K562 (cell line): ENCODE measurements around the gene RAD50. TPM values are rescaled to one million over a fixed set of nuclear protein-coding genes. Genes with fewer than 3 reads are reported as not detected.

Experiments
- ATAC-seq: fragments of 200-7000 bp; cut with Tn5 transposase; 3 replicates; pipeline ENCODE4 v1.9.1; 2020; ENCODE audit warnings: moderate library complexity
- BruUV-seq: library from RNA; stranded (reverse); fragments of 400-500 nt; replicated peaks from 2 replicates; lab custom pipeline; 2021; lab: Mats Ljungman, UMichigan
- CTCF ChIA-PET: fragments of 300-600 bp; formaldehyde crosslinking; extraction: SDS; loops from one replicate; lab custom pipeline; 2021; ENCODE audit warnings: low intra/inter-chr PET ratio; lab: Yijun Ruan, JAX
- POLR2A ChIA-PET: fragments of 300-600, 350-650 bp; sonication (Branson Sonifier 250); formaldehyde crosslinking; extraction: SDS; loops from one replicate; lab custom pipeline; 2021; ENCODE audit warnings: antibody characterized with exemption, inconsistent platforms; lab: Yijun Ruan, JAX
- DNase-seq, 4 experiments: peaks; one replicate each; pipeline versions ENCODE4 v3.0.0 to v3.0.0-alpha.2; 2011 to 2018; ENCODE audit warnings: low spot score in 3 of 4, mixed read lengths in 3 of 4; ENCODE audit errors: extremely low read depth in 1 of 4
- FAIRE-seq: peaks from 2 replicates; lab custom pipeline; 2011; peaks lifted over from hg19 to GRCh38; lab: Jason Lieb, UNC
- H2AFZ ChIP-seq: 2 replicates; pipeline ENCODE4 v1.6.0; 2011; ENCODE audit warnings: low read depth, low read length, control low read depth, inconsistent platforms
- H3K27ac ChIP-seq: fragments of 200-600 bp; 3 replicates; pipeline ENCODE4 v1.8.0; 2011; ENCODE audit warnings: low read depth, mild to moderate bottlenecking, control low read depth, inconsistent platforms, low read length, moderate library complexity, mixed read lengths; ENCODE audit errors: extremely low read depth
- H3K27me3 ChIP-seq, 2 experiments: fragments of 300-600 bp in 1 of 2; 2 replicates in 1 of 2; 3 replicates in 1 of 2; pipeline versions ENCODE4 v1.6.0 to v1.8.0; 2011; ENCODE audit warnings: inconsistent platforms in 2 of 2, low read length in 2 of 2, mild to moderate bottlenecking in 1 of 2, mixed read lengths in 1 of 2, moderate library complexity in 1 of 2; ENCODE audit not compliant: control insufficient read depth in 2 of 2, insufficient read depth in 2 of 2
- H3K36me3 ChIP-seq: fragments of 300-600 bp; 3 replicates; pipeline ENCODE4 v1.8.0; 2011; ENCODE audit warnings: mild to moderate bottlenecking, low read length, inconsistent platforms; ENCODE audit not compliant: control insufficient read depth, insufficient read depth
- H3K4me1 ChIP-seq, 2 experiments: fragments of 200-600 bp in 1 of 2; replicated peaks in 1 of 2; 2 replicates in 1 of 2; 3 replicates in 1 of 2; pipeline versions ENCODE4 v1.5.1 to v1.8.0; 2011; ENCODE audit warnings: inconsistent platforms in 2 of 2, low read length in 2 of 2, mild to moderate bottlenecking in 1 of 2, mixed read lengths in 1 of 2, moderate library complexity in 1 of 2; ENCODE audit not compliant: control insufficient read depth in 2 of 2, insufficient read depth in 2 of 2
- H3K4me2 ChIP-seq: 2 replicates; pipeline ENCODE4 v1.6.1; 2011; ENCODE audit warnings: low read length, control low read depth, inconsistent platforms, mixed read lengths; ENCODE audit not compliant: insufficient read depth
- H3K4me3 ChIP-seq: fragments of 200-600 bp; sonication (generic), shearing (Covaris generic); 2 replicates; pipeline ENCODE4 v1.5.1; 2016; ENCODE audit warnings: control low read depth, inconsistent platforms
- H3K79me2 ChIP-seq: fragments of 200-600 bp; 3 replicates; pipeline ENCODE4 v1.8.0; 2011; ENCODE audit warnings: low read length, inconsistent platforms; ENCODE audit not compliant: control insufficient read depth, insufficient read depth
- H3K9ac ChIP-seq, 2 experiments: 2 replicates each; pipeline versions ENCODE4 v1.6.0 to v1.6.1; 2011; ENCODE audit warnings: low read depth in 2 of 2, low read length in 2 of 2, control low read depth in 1 of 2, inconsistent platforms in 1 of 2, mild to moderate bottlenecking in 1 of 2, mixed read lengths in 1 of 2; ENCODE audit not compliant: insufficient read depth in 1 of 2
- H3K9me1 ChIP-seq: one replicate; pipeline ENCODE4 v1.6.0; 2011; ENCODE audit warnings: inconsistent platforms, mild to moderate bottlenecking, low read length, moderate library complexity; ENCODE audit not compliant: control insufficient read depth, insufficient read depth
- H3K9me3 ChIP-seq: replicated peaks from 2 replicates; pipeline ENCODE4 v1.5.1; 2011; ENCODE audit warnings: low read depth, low read length, inconsistent platforms; ENCODE audit not compliant: control insufficient read depth, insufficient read depth
- H4K20me1 ChIP-seq: replicated peaks from 2 replicates; pipeline ENCODE4 v1.6.1; 2011; ENCODE audit warnings: low read length, inconsistent platforms, mixed read lengths; ENCODE audit not compliant: control insufficient read depth, insufficient read depth
- CBFA2T3 ChIP-seq: fragments of 450-650 bp; IDR thresholded peaks from 2 replicates; pipeline ENCODE4 v1.6.1; 2017
- CHD2 ChIP-seq: IDR thresholded peaks from 2 replicates; pipeline ENCODE4 v1.6.1; 2011; ENCODE audit warnings: low read depth, low read length
- COPS2 ChIP-seq: fragments of 450-650 bp; conservative IDR thresholded peaks from 2 replicates; pipeline ENCODE4 v1.6.1; 2016; ENCODE audit warnings: mild to moderate bottlenecking, moderate library complexity
- ETV5 ChIP-seq: sonication (generic); formaldehyde crosslinking; IDR thresholded peaks from 2 replicates; pipeline ENCODE4 v1.4.0; 2020; ENCODE audit warnings: low read depth, mild to moderate bottlenecking, missing genetic modification reagents
- HDAC1 ChIP-seq, 2 experiments: fragments of 450-650 bp; IDR thresholded peaks; 2 replicates each; pipeline ENCODE4 v1.6.1; 2016 to 2017; ENCODE audit warnings: inconsistent platforms in 1 of 2, mild to moderate bottlenecking in 1 of 2, moderate library complexity in 1 of 2
- HLTF ChIP-seq: fragments of 450-650 bp; IDR thresholded peaks from 2 replicates; pipeline ENCODE4 v1.6.1; 2016
- NR0B1 ChIP-seq: fragments of 450-650 bp; IDR thresholded peaks from one replicate; pipeline ENCODE4 v1.6.1; 2018; ENCODE audit warnings: mild to moderate bottlenecking, moderate library complexity; ENCODE audit not compliant: partially characterized antibody
- POLR2AphosphoS5 ChIP-seq: IDR thresholded peaks from 2 replicates; pipeline ENCODE4 v1.6.1; 2011; ENCODE audit warnings: mild to moderate bottlenecking, low read depth, low read length, moderate library complexity; ENCODE audit not compliant: control insufficient read depth, insufficient read depth
- RUNX1 ChIP-seq: sonication (generic); IDR thresholded peaks from 2 replicates; pipeline ENCODE4 v1.6.1; 2016; ENCODE audit warnings: antibody characterized with exemption, low read depth
- SIN3A ChIP-seq, 2 experiments: fragments of 150-350 bp in 1 of 2; IDR thresholded peaks; 2 replicates each; pipeline ENCODE4 v1.6.1; 2011 to 2016; ENCODE audit warnings: borderline replicate concordance in 2 of 2, low read depth in 2 of 2, low read length in 2 of 2, mild to moderate bottlenecking in 2 of 2, moderate library complexity in 2 of 2; ENCODE audit not compliant: control insufficient read depth in 1 of 2
- SMARCA5 ChIP-seq: fragments of 450-650 bp; IDR thresholded peaks from 2 replicates; pipeline ENCODE4 v1.6.1; 2016
- SPI1 ChIP-seq: IDR thresholded peaks from 2 replicates; pipeline ENCODE4 v1.6.1; 2011; ENCODE audit warnings: low read depth, low read length, control low read depth, borderline replicate concordance
- TAF7 ChIP-seq: fragments of 450-650 bp; IDR thresholded peaks from 2 replicates; pipeline ENCODE4 v1.6.1; 2016; ENCODE audit warnings: missing genetic modification characterization, missing compliant biosample characterization
- ZNF431 ChIP-seq: sonication (generic); formaldehyde crosslinking; IDR thresholded peaks from 2 replicates; pipeline ENCODE4 v1.8.0; 2022; ENCODE audit warnings: mild to moderate bottlenecking, missing genetic modification reagents
- ZNF644 ChIP-seq: fragments of 200-800 bp; sonication (Bioruptor generic); IDR thresholded peaks from 2 replicates; pipeline ENCODE4 v1.6.1; 2016; ENCODE audit warnings: low read depth, missing genetic modification characterization, missing compliant biosample characterization
- ZNF717 ChIP-seq: fragments of 250-450 bp; sonication (Bioruptor Pico); IDR thresholded peaks from 2 replicates; pipeline ENCODE4 v1.5.0; 2021
- ZNF780A ChIP-seq: fragments of 250-450 bp; sonication (Bioruptor Pico); IDR thresholded peaks from 2 replicates; pipeline ENCODE4 v1.5.0; 2021; ENCODE audit warnings: mild to moderate bottlenecking
- WGBS: fragments of 100-300 bp; shearing (Covaris generic); methylation state at CpG from one replicate; pipeline ENCODE4 v1.1.6; 2016; ENCODE audit warnings: low coverage, mixed read lengths; ENCODE audit not compliant: insufficient coverage; ENCODE audit errors: missing lambda C conversion rate; 5-methylcytosine and 5-hydroxymethylcytosine counted together
- in situ Hi-C: fragments of 300-500 bp; cut with MboI; formaldehyde crosslinking; loops from 4 replicates; pipeline ENCODE4 v1.15.0; 2018; ENCODE audit warnings: inconsistent platforms, mixed read lengths
- intact Hi-C: fragments of 100-400 bp; cut with micrococcal nuclease; formaldehyde crosslinking; loops from 2 replicates; pipeline ENCODE4 v1.14.2; 2022
- polyA plus RNA-seq, 8 experiments: library from polyadenylated mRNA; depleted of rRNA in 4 of 8; stranded (reverse) in 5 of 8; unstranded in 3 of 8; fragments of >200 nt; fragmentation: Nextera tagmentation in 2 of 8; fragmentation: Illumina TruSeq in 1 of 8; extraction: Ambion mirVana in 2 of 8; extraction: Trizol in 1 of 8; gene quantifications; 2 replicates each; pipeline versions ENCODE4 v1.2.1 to v1.2.3, GENCODE V29; 2011 to 2014; ENCODE audit warnings: inconsistent platforms in 1 of 8, missing spikeins in 1 of 8
- total RNA-seq, 7 experiments: library from RNA; depleted of rRNA in 6 of 7; stranded (reverse); fragments of >200 nt in 6 of 7; fragmentation: Illumina TruSeq in 2 of 7; extraction: Trizol in 2 of 7; gene quantifications; 2 replicates each; pipeline versions ENCODE4 v1.2.1 to v1.2.3, GENCODE V29; 2011 to 2021; ENCODE audit warnings: low replicate concordance in 1 of 7
- TF ChIP-seq, protein P1 (sequence below): sonication (generic); formaldehyde crosslinking; IDR thresholded peaks from 2 replicates; pipeline ENCODE4 v1.8.1; 2023; ENCODE audit warnings: mild to moderate bottlenecking, missing genetic modification reagents
- TF ChIP-seq, protein P2 (sequence below): fragments of 250-450 bp; sonication (Bioruptor Pico); IDR thresholded peaks from 2 replicates; pipeline ENCODE4 v1.5.0; 2021; ENCODE audit warnings: mild to moderate bottlenecking, moderate library complexity

RAD50 gene
- total and polyA plus RNA-seq, 9 of the 15 experiments (the other 6 are each of a cell fraction or from before 2014, with no cell fraction given) = 15.3 to 74.2 (median 44.1) TPM

DNA sequence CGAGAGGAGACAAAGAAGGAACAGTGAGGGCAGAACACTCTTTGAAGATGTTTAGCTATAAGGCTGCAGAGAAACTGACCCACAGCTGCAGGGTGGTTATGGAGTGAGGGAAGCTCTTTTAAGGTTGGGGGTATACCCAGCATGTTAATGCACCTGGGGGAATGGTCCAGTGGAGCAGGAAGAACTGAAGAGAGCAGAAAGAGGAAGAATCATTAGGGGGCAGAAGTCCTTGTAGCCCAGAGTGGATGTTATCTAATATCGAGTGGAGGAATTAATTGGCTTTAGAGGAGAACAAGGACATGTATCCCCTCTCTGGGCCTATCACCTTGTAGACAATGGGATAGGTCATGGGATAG lies 124.7 kb downstream of the RAD50 start:
- Histone ChIP-seq H3K4me1 (peaks cover 7 to 39% of the 10 kb centered on the region in 2 experiments), H3K79me2 (no peaks in the 10 kb centered on the region), H3K36me3 (no peaks in the 10 kb centered on the region), H3K9ac (no peak overlapping the region), H3K4me2 (no peak overlapping the region), H3K27me3 (no peaks in the 10 kb centered on the region), H3K4me3 (no peak overlapping the region), H3K9me3 (no peaks in the 10 kb centered on the region), H3K27ac (no peak overlapping the region), H4K20me1 (no peaks in the 10 kb centered on the region), H2AFZ (peak overlapping the region; percentile 56), H3K9me1 (no peaks in the 10 kb centered on the region)
- in situ Hi-C loops = no loop called here
- BruUV-seq = no TSS peak
- ChIA-PET CTCF (no interaction called here), POLR2A (interaction anchor here (0.7 kb wide), 1 partner anchor 8 kb away, joined by 5 read pairs; no protein-coding TSS in a partner anchor)
- whole genome bisulfite sequencing = 57% methylated on average over 2 of the region's 2 CpGs
- intact Hi-C loops = no loop called here
- DNase-seq (no peak), FAIRE-seq (no peak), ATAC-seq (no peak)
- TF ChIP-seq HDAC1 (IDR thresholded peaks at IDR 0.05) = no peak
- no peak for TF ChIP-seq RUNX1
- TF ChIP-seq HLTF = no peak
- no peak for TF ChIP-seq COPS2
- no peak for TF ChIP-seq ZNF780A (CRISPR knock-in tag)
- TF ChIP-seq SPI1 = no peak
- no peak for TF ChIP-seq SIN3A (IDR thresholded peaks at IDR 0.05; ENCODE audit: borderline replicate concordance in 2 of 2, control insufficient read depth in 1 of 2, low read depth in 2 of 2, low read length in 2 of 2)
- TF ChIP-seq NR0B1 = no peak
- TF ChIP-seq CBFA2T3 = no peak
- TF ChIP-seq, protein P1, sequence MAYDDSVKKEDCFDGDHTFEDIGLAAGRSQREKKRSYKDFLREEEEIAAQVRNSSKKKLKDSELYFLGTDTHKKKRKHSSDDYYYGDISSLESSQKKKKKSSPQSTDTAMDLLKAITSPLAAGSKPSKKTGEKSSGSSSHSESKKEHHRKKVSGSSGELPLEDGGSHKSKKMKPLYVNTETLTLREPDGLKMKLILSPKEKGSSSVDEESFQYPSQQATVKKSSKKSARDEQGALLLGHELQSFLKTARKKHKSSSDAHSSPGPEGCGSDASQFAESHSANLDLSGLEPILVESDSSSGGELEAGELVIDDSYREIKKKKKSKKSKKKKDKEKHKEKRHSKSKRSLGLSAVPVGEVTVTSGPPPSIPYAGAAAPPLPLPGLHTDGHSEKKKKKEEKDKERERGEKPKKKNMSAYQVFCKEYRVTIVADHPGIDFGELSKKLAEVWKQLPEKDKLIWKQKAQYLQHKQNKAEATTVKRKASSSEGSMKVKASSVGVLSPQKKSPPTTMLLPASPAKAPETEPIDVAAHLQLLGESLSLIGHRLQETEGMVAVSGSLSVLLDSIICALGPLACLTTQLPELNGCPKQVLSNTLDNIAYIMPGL (CRISPR knock-in tag) = no peak
- no peak for TF ChIP-seq ZNF431 (CRISPR knock-in tag)
- TF ChIP-seq ZNF644 (tag) = no peak
- TF ChIP-seq ZNF717 (CRISPR knock-in tag) = no peak
- TF ChIP-seq, protein P2, sequence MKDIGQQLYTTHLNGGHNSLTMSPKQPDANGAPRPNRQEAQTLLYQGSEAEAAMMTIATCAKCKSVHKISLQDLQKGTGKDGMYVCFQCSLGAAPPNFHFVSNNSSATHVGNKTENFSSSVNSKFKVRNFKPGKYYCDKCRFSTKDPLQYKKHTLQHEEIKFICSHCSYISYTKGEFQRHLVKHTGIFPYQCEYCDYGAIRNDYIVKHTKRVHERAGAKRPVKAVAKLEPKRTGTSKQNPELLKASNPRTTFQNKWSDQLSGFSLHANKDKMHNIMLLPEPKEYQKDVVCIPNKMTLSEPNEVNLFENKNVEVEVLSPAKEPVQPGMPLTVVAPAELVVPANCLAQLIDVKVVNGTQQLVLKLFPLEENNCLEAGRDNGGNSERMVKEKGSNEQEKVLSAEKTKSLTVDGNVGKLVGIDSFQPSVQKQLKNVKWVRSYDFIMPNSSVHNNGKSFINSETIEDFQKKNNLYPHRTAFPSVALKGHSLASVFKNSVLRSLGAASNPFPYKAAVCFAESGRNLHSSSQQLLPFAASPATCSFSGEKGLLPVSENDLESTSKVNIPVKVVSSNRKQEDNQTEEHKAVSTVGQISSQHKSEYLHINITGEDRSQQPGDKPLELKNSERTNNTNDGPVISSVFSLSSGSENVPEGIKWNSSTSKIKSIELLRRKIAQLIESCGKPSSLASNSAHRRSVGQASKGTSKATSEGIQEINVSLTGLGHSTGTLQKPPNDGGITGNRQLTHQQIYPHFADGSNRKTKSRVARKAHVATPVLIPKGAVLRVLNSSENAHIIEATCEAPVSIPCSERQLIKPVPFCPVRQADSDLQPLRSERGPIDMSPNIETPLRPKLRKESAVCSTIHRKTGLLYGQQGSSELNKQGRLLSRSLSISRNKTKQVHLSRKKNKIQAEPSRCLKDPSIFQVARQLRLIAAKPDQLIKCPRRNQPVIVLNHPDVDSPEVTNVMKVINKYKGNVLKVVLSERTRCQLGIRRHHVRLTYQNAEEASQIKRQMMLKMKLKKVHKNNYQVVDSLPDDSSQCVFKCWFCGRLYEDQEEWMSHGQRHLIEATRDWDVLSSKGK (CRISPR knock-in tag) = no peak
- TF ChIP-seq POLR2AphosphoS5 = no peak
- no peak for TF ChIP-seq TAF7
- no peak for TF ChIP-seq CHD2
- TF ChIP-seq SMARCA5 = no peak
- TF ChIP-seq ETV5 (CRISPR knock-in tag) = no peak
